ENCODE results near the gene CLINT1.
"Not testable (repeated sequence)": the region's sequence is repeated elsewhere in the genome, so short reads cannot be mapped to it uniquely, and the experiment has no call there.

Gene CLINT1

GRCh38 chr5:157865781-157866180 lies 6.8 kb upstream of the CLINT1 start:
- intact Hi-C loops (cut with DNase I) = no loop called here
- DNase-seq = no peak

GRCh38 chr5:157864067-157864466 lies 5.1 kb upstream of the CLINT1 start:
- intact Hi-C loops (cut with DNase I) = no loop called here
- no peak for DNase-seq

GRCh38 chr5:157862183-157862851 lies 3.4 kb upstream of the CLINT1 start:
- no peak for DNase-seq

GRCh38 chr5:157860898-157861890 lies 2.2 kb upstream of the CLINT1 start:
- DNase-seq = peak in 2 of 42 donors; percentile 13 to 17
- intact Hi-C loops (cut with DNase I) = no loop called here

More at GRCh38 chr5:157862183-157862851, 3.4 kb upstream of the CLINT1 start:
- intact Hi-C loops (cut with DNase I) = no loop called here

GRCh38 chr5:157859227-157859575 lies 256 bp upstream of the CLINT1 start:
- no peak for DNase-seq
- intact Hi-C loops (cut with DNase I) = no loop called here

GRCh38 chr5:157857816-157858526 lies 974 bp downstream of the CLINT1 start:
- intact Hi-C loops (cut with DNase I) = no loop called here
- DNase-seq = no peak

- intact Hi-C loops (cut with DNase I) = no loop called here
- DNase-seq = peak in 39 of 42 donors; percentile 13 to 73 (median 48)
Observed at GRCh38 chr5:157855404-157855994, 3.4 kb downstream of the CLINT1 start.

- intact Hi-C loops (cut with DNase I) = not testable (repeated sequence)
Observed at GRCh38 chr5:157853365-157853764, 5.6 kb downstream of the CLINT1 start.

GRCh38 chr5:157845914-157846598 lies 12.9 kb downstream of the CLINT1 start:
- no peak for DNase-seq
- intact Hi-C loops (cut with DNase I) = no loop called here

More at GRCh38 chr5:157853365-157853764, 5.6 kb downstream of the CLINT1 start:
- DNase-seq = not testable (repeated sequence)

- no peak for DNase-seq
- intact Hi-C loops (cut with DNase I) = no loop called here
Observed at GRCh38 chr5:157842787-157843186, 16.2 kb downstream of the CLINT1 start.

GRCh38 chr5:157842185-157842584 lies 16.8 kb downstream of the CLINT1 start:
- DNase-seq = no peak
- intact Hi-C loops (cut with DNase I) = no loop called here

- DNase-seq = no peak
- intact Hi-C loops (cut with DNase I) = no loop called here
Observed at GRCh38 chr5:157839157-157839795, 19.7 kb downstream of the CLINT1 start.

- intact Hi-C loops (cut with DNase I) = no loop called here
- DNase-seq = no peak
Observed at GRCh38 chr5:157836121-157836753, 22.7 kb downstream of the CLINT1 start.

GRCh38 chr5:157835041-157835440 lies 23.9 kb downstream of the CLINT1 start:
- intact Hi-C loops (cut with DNase I) = no loop called here
- no peak for DNase-seq

GRCh38 chr5:157828944-157829639 lies 29.9 kb downstream of the CLINT1 start:
- DNase-seq = no peak
- intact Hi-C loops (cut with DNase I) = no loop called here

- intact Hi-C loops (cut with DNase I) = no loop called here
- no peak for DNase-seq
Observed at GRCh38 chr5:157828105-157828943, 30.6 kb downstream of the CLINT1 start.
